SK-N-MC (cell line): Measurements from ENCODE around the gene SBK2.

ENCODE experiments used
- EZH2 ChIP-seq: fragments of 200-600 bp; sonication (generic); IDR thresholded peaks from one replicate; pipeline ENCODE4 v1.6.1; 2017; ENCODE audit warnings: antibody characterized with exemption
- POLR2AphosphoS5 ChIP-seq: IDR thresholded peaks from 2 replicates; pipeline ENCODE4 v1.6.1; 2012; ENCODE audit warnings: mild to moderate bottlenecking, low read depth, low read length, borderline replicate concordance

- no peak for TF ChIP-seq EZH2
- no peak for TF ChIP-seq POLR2AphosphoS5
Observed at GRCh38 chr19:55504981-55505380, 32.0 kb downstream of the SBK2 start.
